Left renal cortex interstitium (tissue), 4 donors: Measurements from ENCODE around the gene CT45A8. TPM values are rescaled to one million over a fixed set of nuclear protein-coding genes. Genes with fewer than 3 reads are reported as not detected.
"Not testable (repeated sequence)": the region's sequence is repeated elsewhere in the genome, so short reads cannot be mapped to it uniquely, and the experiment has no call there.

ENCODE experiments used
- DNase-seq, 4 donors: peaks; one replicate each; pipeline ENCODE4 v3.0.0-alpha.2; 2013; ENCODE audit warnings: low read depth in 4 of 4, low spot score in 2 of 4, missing footprints in 1 of 4
- polyA plus RNA-seq, 4 donors: library from polyadenylated mRNA; unstranded; fragments of 120-200 nt; gene quantifications; one replicate each; pipeline ENCODE4 v1.2.1, GENCODE V29; 2013; ENCODE audit not compliant: insufficient read length in 4 of 4

CT45A8 gene
- not detected for polyA plus RNA-seq

DNA sequence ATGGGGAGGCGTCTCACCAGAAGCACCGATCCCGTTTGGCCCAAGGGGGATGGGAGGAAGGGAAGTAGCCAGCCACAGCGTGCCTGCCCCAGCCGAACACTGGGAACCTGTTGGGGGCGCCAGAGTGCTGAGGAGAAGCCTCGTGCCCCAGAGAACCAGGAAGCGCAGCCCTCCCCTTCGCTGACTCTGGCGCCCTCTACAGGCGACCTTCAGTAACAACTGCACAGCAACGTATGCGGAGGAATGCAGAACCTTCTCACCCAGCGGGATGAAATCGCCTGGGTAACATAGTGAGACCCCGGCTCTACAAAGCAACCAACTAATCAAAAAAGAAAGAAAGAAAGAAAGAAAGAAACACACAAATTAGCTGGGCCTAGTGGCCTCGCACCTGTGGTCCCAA is at the start of gene CT45A8:
Gene CT45A8, minus strand, starts transcription at position 101 of the 400 bp plus-strand sequence. CDS start 3,755 bp downstream, outside the sequence.
- DNase-seq, result not testable (repeated sequence)

- no peak for DNase-seq
Measured at GRCh38 chrX:135893294-135893817, 39.0 kb upstream of the CT45A8 start, which contains the start of the genes CT45A10 and SAGE1. TSS of gene CT45A10 (minus strand) at chrX:135893444. CDS start at chrX:135885344, 8,100 bp downstream. TSS of gene SAGE1 (plus strand) at chrX:135893716. CDS start at chrX:135896243, 2,527 bp downstream.

GRCh38 chrX:135892781-135893180 is 38.4 kb upstream of the CT45A8 start:
- no peak for DNase-seq

GRCh38 chrX:135890087-135890585 is 35.8 kb upstream of the CT45A8 start:
- DNase-seq, result no peak

DNA sequence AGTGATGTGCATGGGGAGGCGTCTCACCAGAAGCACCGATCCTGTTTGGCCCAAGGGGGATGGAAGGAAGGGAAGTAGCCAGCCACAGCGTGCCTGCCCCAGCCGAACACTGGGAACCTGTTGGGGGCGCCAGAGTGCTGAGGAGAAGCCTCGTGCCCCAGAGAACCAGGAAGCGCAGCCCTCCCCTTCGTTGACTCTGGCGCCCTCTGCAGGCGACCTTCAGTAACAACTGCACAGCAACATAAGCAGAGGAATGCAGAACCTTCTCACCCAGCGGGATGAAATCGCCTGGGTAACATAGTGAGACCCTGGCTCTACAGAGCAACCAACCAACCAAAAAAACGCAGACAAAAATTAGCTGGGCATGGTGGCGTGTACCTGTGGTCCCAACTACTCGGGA is 34.6 kb upstream of the CT45A8 start:
- not testable (repeated sequence) for DNase-seq

DNA sequence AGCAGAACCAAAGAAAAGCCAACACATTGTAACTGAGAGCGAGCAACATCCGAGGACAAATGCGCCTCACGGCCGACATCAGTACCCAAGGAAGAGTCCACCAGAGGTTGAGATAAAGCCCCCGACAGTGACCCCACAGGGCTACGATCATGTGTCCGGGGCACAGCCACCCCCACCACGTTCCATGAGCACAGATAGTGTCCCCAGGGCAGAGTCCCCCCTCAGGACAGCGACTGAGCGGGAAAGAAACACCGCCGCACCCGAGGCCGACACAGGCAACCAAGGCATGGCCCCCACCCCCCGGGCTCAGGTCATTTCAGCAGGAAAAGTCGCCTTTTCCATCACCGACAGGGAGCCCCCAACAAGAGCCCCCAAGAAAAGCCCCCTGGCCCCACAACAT is 33.9 kb upstream of the CT45A8 start:
- not testable (repeated sequence) for DNase-seq

- DNase-seq, result not testable (repeated sequence)
Measured at GRCh38 chrX:135882741-135883140, 28.4 kb upstream of the CT45A8 start.

- not testable (repeated sequence) for DNase-seq
Measured at GRCh38 chrX:135871712-135872111, 17.4 kb upstream of the CT45A8 start, which contains the start of gene CT45A9. TSS of gene CT45A9 (minus strand) at chrX:135871812. CDS start at chrX:135868061, 3,751 bp downstream.

DNA sequence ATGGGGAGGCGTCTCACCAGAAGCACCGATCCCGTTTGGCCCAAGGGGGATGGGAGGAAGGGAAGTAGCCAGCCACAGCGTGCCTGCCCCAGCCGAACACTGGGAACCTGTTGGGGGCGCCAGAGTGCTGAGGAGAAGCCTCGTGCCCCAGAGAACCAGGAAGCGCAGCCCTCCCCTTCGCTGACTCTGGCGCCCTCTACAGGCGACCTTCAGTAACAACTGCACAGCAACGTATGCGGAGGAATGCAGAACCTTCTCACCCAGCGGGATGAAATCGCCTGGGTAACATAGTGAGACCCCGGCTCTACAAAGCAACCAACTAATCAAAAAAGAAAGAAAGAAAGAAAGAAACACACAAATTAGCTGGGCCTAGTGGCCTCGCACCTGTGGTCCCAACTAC is 17.2 kb downstream of the CT45A8 start, which contains the start of gene CT45A7:
Gene CT45A7, minus strand, starts transcription at position 101 of the 400 bp plus-strand sequence. CDS start 3,747 bp downstream, outside the sequence.
- DNase-seq, result not testable (repeated sequence)

DNA sequence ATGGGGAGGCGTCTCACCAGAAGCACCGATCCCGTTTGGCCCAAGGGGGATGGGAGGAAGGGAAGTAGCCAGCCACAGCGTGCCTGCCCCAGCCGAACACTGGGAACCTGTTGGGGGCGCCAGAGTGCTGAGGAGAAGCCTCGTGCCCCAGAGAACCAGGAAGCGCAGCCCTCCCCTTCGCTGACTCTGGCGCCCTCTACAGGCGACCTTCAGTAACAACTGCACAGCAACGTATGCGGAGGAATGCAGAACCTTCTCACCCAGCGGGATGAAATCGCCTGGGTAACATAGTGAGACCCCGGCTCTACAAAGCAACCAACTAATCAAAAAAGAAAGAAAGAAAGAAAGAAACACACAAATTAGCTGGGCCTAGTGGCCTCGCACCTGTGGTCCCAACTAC is 34.4 kb downstream of the CT45A8 start, which contains the start of gene CT45A2:
Gene CT45A2, minus strand, starts transcription at position 101 of the 400 bp plus-strand sequence. CDS start 3,747 bp downstream, outside the sequence.
- not testable (repeated sequence) for DNase-seq

DNA sequence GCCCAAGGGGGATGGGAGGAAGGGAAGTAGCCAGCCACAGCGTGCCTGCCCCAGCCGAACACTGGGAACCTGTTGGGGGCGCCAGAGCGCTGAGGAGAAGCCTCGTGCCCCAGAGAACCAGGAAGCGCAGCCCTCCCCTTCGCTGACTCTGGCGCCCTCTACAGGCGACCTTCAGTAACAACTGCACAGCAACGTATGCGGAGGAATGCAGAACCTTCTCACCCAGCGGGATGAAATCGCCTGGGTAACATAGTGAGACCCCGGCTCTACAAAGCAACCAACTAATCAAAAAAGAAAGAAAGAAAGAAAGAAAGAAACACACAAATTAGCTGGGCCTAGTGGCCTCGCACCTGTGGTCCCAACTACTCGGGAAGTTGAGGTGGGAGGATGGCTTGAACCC is 51.7 kb downstream of the CT45A8 start, which contains the start of gene CT45A6:
Gene CT45A6, minus strand, starts transcription at position 101 of the 400 bp plus-strand sequence. CDS start 3,794 bp downstream, outside the sequence.
- DNase-seq, result not testable (repeated sequence)

Other genes with a start within 250 kb of the CT45A8 start
- not detected for gene CT45A1, start 140.9 kb downstream of the CT45A8 start, polyA plus RNA-seq
- gene CT45A3, start 86.3 kb downstream of the CT45A8 start, polyA plus RNA-seq, result not detected
- not detected for gene CT45A5, start 69.0 kb downstream of the CT45A8 start, polyA plus RNA-seq
- not detected for gene CT45A6, start 51.8 kb downstream of the CT45A8 start, polyA plus RNA-seq
- gene CT45A2, start 34.5 kb downstream of the CT45A8 start, polyA plus RNA-seq, result not detected
- gene CT45A7, start 17.3 kb downstream of the CT45A8 start, polyA plus RNA-seq, result not detected
- not detected for gene CT45A9, start 17.3 kb upstream of the CT45A8 start, polyA plus RNA-seq
- not detected for gene CT45A10, start 38.9 kb upstream of the CT45A8 start, polyA plus RNA-seq
- gene SAGE1, start 39.2 kb upstream of the CT45A8 start, polyA plus RNA-seq, result not detected
- 10 to 100 TPM; 23.8 to 31.0 (median 27.8) TPM for gene MMGT1, start 119.5 kb upstream of the CT45A8 start, polyA plus RNA-seq
- gene SLC9A6, start 130.9 kb upstream of the CT45A8 start, polyA plus RNA-seq, result 10 to 100 TPM; 14.9 to 17.4 (median 17.1) TPM